CD4-positive, alpha-beta T cell treated with Interleukin-21 for 1 hour (primary cell): ENCODE data around the gene WFDC9.
"Not testable (repeated sequence)": the region's sequence is repeated elsewhere in the genome, so short reads cannot be mapped to it uniquely, and the experiment has no call there.

Experiments used
- DNase-seq: peaks from one replicate; pipeline ENCODE4 v3.0.0-alpha.2; 2020

WFDC9 gene

DNA sequence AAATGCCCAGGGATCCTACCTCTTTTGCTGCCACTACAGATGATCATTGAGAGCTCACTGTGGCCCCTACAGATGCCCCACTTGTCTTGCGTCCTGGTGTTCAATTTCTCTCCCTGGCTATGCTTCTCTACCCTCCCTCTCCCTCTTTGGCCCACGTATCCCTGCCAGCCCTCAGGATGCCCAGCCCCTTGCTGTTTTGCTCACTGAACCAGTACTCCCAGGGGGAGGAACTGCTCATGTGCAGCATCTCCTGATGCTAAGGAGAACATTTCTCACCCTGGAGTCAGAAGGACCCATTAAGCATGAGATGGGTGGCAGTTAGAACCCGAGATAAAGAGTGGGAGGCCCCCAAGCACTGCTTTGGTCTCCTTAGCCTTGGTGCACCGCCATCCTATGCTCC lies at the start of gene WFDC9:
WFDC9 (minus strand) TSS at position 101 of the 400 bp plus-strand sequence. CDS start 21,103 bp downstream, outside the sequence.
- no peak for DNase-seq

DNA sequence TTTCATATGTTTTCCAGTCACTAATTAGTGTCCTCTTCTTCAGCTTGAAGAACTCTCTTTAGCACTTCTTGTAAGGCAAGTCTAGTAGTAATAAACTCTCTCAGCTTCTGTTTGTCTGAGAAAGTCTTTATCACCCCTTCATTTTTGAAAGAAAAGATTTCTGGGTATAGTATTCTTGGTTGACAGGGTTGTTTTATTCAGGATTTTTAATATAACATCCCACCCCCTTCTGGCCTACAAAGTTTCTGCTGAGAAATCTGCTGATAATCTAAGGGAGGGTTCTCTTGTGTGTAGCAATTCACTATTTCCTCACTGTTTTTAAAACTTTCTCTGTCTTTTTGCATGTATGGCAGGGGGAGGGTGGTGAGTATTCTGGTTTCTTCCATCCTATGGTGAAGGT lies 48.6 kb upstream of the WFDC9 start:
- DNase-seq, result no peak

DNA sequence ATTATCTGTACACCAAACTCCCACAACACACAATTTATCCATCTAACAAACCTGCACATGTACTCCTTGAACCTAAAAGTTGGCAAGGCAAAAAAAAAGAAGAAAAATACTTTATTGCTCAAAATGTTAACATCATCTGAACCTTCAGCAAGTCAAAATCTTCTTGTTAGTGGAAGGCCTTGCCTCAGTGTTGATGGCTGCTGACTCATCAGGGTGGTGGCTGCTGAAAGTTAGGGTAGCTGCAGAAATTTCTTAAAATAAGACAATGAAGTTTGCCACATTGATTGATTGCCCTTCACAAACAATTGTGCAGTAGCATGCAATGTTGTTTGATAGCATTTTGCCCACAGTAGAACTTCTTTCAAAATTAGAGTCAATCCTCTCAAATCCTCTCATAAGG lies 41.7 kb upstream of the WFDC9 start:
- no peak for DNase-seq

DNA sequence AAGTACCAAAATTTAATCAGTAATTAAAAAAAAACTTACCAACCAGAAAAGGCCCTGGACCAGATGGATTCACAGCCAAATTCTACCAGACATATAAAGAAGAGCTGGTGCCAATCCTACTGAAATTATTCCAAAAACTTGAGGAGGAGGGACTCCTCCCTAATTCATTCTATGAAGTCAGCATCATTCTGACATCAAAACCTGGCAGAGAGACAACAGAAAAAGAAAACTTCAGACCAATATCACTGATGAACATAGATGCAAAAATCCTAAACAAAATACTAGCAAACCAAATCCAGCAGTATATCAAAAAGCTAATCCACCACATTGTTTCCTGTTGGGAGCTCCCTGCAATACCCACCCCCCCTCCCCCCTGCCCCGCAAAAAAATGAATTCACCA lies 39.1 kb upstream of the WFDC9 start, which contains the start of gene WFDC11:
WFDC11 (minus strand) TSS at position 101 of the 400 bp plus-strand sequence. CDS start 19,639 bp downstream, outside the sequence.
- DNase-seq, result no peak

DNA sequence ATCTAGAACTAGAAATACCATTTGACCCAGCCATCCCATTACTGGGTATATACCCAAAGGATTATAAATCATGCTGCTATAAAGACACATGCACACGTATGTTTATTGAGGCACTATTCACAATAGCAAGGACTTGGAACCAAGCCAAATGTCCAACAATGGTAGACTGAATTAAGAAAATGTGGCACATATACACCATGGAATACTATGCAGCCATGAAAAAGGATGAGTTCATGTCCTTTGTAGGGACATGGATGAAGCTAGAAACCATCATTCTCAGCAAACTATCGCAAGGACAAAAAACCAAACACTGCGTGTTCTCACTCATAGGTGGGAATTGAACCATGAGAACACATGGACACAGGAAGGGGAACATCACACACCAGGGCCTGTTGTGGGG lies 26.0 kb upstream of the WFDC9 start:
- DNase-seq, result not testable (repeated sequence)

DNA sequence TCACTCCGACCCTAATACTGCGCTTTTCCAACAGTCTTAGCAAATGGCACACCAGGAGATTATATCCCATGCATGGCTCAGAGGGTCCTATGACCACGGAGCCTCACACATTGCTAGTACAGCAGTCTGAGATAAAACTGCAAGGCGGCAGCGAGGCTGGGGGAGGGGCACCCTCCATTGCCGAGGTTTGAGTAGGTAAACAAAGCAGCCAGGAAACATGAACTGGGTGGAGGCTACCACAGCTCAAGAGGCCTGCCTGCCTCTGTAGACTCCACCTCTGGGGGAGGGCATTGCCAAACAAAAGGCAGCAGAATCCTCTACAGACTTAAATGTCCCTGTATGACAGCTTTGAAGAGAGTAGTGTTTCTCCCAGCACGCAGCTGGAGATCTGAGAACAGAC lies 20.6 kb upstream of the WFDC9 start:
- DNase-seq, result not testable (repeated sequence)

DNA sequence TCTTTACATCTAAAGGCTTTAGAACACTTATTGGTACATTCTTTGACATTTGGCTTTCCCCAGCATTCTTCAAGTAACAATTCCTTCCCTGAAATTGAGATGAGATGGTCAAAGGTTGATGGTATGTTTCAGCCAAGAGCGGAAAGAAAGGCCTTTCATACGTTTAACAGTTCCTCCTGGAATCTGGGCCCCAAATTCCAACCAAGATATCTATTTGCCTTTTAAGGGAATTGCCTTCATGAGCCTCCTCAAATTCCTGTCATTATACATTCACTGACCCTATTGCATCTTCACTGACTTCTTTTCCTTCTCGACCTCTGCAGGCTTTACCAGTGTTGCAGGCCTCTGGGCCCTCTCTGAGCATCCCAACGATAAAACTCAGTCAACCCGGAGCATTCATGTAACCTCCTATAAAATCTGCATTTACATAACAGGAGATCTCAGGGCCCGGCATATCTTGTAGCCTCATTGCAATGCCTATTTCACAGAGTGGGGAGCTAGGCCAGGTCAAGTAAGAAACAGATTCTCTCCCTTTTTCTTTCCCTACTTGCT lies 18.3 kb upstream of the WFDC9 start:
- no peak for DNase-seq

DNA sequence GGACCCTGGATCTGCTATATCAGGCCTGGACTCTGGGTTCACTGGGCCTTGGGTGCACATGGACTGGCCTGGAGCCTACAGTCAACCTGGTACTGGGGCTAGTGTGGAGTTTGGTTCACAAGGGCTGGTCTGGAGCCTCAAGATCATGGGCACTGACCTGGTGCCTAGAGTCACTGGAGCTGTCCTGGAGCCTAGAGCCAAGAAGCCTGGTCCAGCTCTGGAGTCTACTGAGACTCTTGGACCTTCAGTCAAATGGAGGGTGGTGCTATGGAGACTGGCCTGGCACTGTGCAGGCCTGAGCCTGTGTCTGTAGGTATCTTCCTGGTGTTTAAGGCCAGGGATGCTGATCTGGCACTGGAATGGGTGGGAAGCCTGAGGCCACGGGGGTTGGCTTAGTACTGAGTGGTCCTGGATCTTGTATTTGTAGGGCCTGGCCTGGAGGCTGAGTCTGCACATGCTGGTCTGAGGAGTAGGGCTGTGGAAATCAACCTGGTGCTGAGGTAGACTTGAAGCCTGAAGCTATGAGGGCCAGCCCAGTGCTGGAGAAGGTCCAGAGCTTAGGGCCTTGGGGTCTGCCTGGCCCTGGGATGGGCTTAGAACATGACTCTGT lies 16.5 kb upstream of the WFDC9 start:
- DNase-seq, result no peak

DNA sequence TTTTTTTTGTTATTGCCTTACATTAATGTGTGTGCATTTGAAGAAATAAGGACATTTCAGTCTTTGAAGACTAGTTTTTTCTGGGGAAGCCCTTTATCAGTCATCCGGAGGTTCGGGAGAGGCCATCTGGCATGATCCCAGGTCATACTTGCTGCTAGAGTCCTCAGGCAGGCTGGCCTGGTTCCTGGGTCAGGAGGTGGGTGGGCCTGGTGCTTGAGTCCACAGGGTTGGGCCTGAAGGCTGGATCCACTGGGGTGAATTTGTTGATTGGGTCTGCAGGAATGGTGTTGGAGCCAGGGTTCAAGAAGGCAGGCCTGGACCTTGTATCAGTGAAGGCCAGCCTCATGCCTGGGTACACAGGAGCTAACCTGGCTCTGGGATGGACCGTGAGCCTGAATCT lies 15.8 kb upstream of the WFDC9 start:
- DNase-seq, result no peak

DNA sequence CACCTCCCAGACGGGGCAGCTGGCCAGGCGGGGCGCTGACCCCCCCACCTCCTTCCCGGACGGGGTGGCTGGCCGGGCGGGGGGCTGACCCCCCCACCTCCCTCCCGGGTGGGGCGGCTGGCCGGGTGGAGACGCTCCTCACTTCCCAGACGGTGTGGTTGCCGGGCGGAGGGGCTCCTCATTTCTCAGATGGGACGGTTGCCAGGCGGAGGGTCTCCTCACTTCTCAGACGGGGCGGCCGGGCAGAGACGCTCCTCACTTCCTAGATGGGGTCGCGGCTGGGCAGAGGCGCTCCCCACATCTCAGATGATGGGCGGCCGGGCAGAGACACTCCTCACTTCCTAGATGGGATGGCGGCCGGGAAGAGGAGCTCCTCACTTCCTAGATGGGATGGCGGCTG lies 14.8 kb upstream of the WFDC9 start:
- not testable (repeated sequence) for DNase-seq

DNA sequence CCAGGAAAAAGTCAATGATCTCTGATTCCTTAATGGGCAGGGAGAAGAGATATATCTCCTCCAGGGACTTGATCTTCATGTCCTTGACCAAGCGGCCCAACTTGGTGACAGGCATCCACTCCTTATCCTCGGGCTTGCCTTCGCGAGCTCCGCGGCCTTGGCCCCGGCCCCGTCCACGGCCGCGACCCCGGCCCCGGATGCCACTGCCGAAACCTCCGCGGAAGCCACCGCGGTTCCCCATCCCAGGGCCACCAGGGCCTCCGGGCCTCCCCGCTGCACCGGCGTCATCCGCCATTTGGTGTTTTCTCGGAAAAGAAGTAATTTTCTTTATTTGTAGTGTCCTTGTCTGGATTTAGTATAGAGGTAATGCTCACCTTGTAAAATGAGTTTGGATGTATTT lies 10.0 kb upstream of the WFDC9 start:
- DNase-seq, result not testable (repeated sequence)

DNA sequence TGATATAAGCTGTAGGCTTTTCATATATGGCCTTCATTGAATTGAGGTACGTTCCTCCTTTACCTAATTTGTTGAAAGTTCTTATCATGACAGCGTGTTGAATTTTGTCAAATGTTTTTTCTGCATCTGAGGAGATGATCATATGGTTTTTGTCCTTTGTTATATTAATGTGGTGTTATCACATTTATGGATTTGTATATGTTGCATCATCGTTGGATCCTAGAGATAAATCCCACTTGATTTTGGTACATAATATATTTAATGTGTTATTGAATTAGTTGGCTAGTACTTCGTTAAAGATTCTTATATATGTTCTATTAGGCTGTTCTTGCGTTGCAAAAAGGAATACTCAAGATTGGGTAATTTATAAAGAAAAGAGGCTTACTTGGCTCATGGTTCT lies 8.6 kb upstream of the WFDC9 start:
- DNase-seq, result no peak

DNA sequence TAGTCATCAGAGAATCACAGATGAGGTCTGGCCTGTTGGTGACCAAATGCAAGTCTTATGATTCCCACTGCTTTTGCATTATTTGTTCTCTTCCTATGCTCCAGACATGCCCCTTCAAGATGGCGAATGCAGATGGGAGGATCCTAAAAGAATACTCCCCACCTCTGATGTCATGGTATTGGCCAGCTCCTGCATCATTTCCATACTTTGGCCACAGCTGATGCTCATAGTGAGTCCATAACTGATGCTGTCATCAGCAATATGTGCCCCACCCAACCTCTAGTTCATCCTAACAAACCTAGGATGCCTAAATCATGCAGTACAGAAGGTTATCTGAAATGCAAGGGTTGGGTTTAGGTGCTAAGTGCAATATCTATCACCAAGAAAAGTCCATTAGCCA lies 5.4 kb upstream of the WFDC9 start:
- DNase-seq, result no peak

DNA sequence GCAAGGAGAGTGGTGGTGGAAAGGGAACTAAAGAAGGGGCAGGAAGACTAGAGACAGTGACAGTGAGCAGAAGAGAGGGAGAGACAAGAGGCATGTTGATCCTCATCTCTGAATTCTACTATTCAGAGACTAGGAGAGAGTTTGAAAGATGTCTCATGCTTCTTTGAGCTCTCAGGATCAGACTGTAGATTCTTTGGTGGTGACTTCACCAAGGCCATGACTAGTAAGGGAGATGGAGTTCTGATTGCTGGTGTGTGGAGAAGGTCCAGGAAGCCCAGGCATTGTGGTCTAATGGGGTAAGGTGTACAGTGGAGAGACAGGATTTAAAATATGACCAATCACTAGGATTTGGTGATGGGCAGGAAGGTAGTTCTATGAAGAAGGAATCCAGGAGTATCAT lies 713 bp downstream of the WFDC9 start:
- DNase-seq, result no peak

DNA sequence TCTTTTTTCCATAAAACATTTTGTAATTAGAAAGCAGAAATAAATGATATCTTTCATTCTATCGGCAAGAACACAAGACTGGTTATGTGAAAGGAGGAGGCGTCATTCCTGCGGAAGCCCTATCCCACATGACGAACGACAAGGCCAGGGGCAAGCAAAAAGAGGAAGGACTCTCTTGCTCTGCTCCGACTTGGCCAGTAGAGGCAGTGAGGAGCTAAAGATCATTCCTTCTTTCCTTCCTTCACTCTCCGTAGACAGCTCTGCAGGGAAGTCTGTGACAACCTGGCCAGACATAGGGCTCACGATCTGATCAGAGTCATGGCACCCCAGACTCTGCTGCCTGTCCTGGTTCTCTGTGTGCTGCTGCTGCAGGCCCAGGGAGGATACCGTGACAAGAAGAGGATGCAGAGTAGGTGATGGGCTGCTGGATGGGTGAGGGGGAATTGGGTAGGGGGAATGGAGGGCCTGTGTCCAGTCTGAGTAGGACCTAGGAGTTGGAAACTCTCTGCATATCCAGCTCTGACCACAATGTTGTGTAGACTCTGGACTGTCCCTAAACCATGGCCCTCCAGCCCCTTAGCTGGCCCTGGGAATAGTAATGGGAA lies 1.5 kb downstream of the WFDC9 start, which contains the start of gene WFDC10A:
WFDC10A (plus strand) TSS at position 244 of the 605 bp plus-strand sequence; CDS start at position 319, 75 bp downstream.
- DNase-seq, result peak; percentile 16

DNA sequence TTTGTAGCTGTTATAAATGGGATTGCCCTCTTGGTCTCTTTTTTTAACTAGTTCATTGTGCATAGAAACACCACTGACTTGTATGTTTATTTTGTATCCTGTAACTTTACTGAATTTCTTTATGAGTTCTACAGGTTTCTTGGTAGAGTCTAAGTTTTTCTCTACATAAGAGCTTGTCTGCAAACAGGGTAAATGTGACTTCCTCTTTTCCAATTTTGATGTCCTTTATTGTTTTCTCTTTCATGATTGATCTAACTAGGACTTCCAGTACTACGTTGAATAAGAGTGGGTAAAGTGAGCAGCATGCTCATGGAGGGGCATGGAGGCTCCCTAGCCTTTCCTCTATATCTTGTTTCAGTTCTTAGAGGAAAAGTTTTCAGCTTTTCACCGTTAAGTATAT lies 4.5 kb downstream of the WFDC9 start:
- no peak for DNase-seq

DNA sequence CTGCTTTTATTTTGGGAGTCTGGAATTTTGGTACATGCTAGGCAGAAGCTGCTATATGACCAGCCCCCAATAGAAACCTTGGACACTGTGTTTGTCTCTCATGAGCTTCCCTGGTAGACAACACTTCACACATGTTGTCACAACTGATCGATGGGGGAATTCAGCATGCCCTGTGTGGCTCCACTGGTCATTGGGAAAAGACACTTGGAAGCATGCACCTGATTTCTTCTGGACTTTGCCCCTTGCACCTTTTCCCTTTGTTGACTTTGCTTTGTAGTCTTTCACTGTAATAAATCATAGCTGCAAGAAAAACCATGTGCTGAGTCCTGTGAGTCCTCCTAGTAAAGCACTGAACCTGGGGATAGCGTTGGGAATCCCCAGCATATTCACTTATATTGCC lies 9.5 kb downstream of the WFDC9 start:
- DNase-seq, result no peak

DNA sequence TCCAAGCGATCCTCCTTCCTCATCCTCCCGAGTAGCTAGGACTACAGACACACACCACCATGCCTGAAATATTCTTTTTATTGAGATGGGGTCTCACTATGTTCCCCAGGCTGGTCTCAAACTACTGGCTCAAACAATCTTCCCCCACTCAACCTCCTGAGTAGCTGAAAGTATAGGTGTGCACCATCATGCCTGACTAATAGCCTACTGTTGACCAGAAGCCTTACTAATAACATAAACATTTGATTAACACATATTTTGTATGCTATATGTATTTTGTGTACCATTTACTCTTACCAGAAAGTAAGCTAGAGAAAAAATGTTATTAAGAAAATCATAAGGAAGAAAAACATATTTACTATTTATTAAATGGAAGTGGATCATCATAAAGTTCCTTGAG lies 13.5 kb downstream of the WFDC9 start:
- DNase-seq, result no peak

DNA sequence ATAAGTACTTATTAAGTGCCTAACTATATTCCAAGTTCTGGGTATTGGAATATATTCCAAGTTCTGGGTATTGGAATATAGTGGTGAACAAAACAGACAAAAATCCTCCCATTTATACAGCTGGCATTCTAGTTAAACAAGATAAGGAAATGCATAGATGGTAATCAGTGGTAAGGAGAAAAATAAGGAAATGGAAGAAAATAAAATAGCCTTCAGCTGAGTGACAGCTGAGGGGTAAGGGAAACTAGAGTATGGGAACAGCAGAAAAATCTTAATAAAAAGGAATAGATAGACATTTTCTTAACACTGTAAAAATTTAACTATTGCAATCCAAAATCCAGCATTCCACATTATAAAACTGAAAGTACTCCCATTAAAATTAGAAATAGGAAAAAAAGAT lies 18.8 kb downstream of the WFDC9 start:
- no peak for DNase-seq

DNA sequence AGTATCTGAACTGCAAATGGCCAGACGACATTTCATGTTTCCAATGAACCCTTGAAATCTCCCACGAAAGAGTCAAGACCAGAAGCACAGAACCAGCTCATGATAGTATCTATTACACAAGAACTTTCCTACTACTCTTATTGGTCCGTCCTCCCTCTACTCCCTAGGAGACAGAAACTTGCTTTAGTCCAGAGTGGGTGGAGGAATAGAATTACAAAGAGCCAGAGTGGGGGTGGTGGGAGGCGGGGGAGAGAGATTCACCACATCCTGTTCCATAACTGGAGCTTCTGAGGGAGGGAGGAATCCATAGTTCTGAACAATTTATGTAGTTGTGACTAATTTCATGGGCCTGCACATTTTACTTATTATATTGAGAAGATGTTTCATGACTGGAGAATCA lies 20.0 kb downstream of the WFDC9 start:
- no peak for DNase-seq

DNA sequence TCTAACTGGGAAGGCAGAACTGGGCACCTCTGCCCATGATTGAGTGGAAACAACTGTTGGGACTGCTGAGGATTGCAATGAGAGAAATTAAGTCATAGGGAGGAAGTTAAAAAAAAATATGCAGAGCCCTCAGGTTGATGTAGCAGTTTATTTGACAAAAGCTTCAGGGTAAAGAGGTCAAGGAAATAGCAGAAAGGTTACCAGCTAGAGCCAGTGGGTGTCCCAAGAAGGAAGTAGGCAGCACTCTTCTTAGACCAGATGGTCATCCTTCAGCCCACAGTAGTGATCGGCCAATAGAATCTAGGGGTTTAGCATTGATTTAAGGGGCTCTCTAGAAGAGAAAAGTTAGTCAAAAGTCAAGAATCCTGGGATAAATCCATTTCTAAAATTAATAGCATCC lies 23.3 kb downstream of the WFDC9 start:
- DNase-seq, result no peak

DNA sequence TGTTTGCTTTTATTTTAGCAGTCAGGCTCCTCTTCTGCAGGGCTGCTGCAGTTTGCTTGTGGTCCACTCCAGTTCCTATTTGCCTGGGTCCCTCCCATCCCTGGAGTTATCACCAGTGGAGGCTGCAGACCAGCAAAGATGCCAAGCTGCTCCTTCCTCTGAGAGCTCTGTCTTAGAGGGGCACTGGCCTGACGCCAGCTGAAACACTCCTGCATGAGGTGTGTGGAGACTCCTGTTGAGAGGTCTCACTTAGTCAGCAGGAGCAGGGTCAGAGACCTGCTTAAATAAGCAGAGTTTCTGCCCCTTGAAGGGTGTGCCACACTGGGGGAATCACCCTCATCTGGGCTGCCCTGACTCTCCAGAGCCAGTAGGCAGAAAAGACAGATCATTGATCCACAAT lies 35.8 kb downstream of the WFDC9 start:
- no peak for DNase-seq

DNA sequence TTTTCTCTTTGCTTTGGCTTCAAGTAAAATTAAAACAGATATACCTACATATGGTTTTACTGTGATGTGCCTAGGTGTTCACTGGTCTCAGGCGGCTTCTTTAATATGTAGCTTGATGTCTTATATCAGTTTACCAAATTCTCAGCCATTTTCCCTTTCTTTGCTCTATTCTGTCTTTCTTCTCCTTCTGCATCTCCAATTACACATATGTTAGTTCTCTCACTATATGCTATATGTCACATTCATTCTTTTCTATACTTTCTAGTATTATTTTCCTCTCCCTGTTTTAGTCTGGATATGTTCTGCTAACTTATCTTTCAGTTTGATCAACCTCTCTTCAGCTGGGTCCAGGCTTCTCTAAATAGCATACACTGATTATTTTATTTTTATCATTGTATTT lies 37.6 kb downstream of the WFDC9 start:
- no peak for DNase-seq

DNA sequence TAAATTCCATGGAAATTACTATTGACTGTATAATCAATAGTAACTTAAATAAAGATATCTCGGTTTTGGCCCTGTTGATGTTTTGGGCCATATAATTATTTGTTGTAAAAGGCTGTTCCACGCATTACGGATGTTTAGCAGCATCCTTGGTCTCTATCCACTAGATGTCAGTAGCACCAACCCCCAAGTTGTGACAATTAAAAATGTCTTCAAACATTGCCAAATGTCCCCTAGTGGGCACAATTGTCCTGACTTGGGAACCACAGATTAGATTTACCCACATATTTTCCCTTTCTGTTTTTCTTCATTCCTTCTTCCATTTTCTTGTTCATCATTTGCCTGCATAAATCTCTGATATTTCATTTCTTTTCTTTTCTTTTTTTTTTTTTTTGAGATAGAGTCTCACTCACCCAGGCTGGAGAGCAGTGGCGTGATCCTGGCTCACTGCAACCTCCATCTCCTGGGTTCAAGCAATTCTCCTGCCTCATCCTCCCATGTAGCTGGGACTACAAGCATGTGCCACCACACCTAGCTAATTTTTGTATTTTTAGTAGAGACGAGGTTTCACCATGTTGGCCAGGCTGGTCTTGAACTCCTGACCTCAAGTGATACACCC lies 38.4 kb downstream of the WFDC9 start:
- peak; percentile 41 for DNase-seq
